Measurements from ENCODE around the gene ATOH1. TPM values are rescaled to one million over a fixed set of nuclear protein-coding genes. Genes with fewer than 3 reads are reported as not detected.

Gene ATOH1
- polyA plus RNA-seq, 2 of the 4 experiments (the other 2 are of a cell fraction): not detected

GRCh38 chr4:93791570-93792195, 36.9 kb upstream of the ATOH1 start (continued):
- no peak for TF ChIP-seq MAX (IDR thresholded peaks at IDR 0.05)

- CTCF ChIA-PET: interaction anchor here (1.0 kb wide), 1 partner anchor 11 kb away, joined by 3 read pairs; no protein-coding TSS in a partner anchor
- no peak for FAIRE-seq
These were observed 26.5 kb upstream of the ATOH1 start for GRCh38 chr4:93802045-93802444.

GRCh38 chr4:93809773-93810172, 18.8 kb upstream of the ATOH1 start:
- ChIA-PET CTCF (no interaction called here), POLR2A (no interaction called here)
- 77% methylated on average over 4 of the region's 4 CpGs for whole genome bisulfite sequencing (ENCODE audit: missing lambda C conversion rate)
- H3K4me3 ChIP-seq: no peak overlapping the region
- ATAC-seq: no peak
- no peaks in the 10 kb centered on the region for H3K4me1 ChIP-seq
- no peak overlapping the region for H3K4me2 ChIP-seq
- H3K27ac ChIP-seq: no peak overlapping the region
- no peaks in the 10 kb centered on the region for H3K9me3 ChIP-seq
- DNase-seq (ENCODE audit: low read depth in 1 of 2, low spot score in 1 of 2): no peak
- no peak for FAIRE-seq
- TF ChIP-seq MAX (IDR thresholded peaks at IDR 0.05) (no peak), GATA3 (IDR thresholded peaks at IDR 0.05; ENCODE audit: borderline replicate concordance) (no peak), HMGXB4 (CRISPR knock-in tag; IDR thresholded peaks at IDR 0.05; ENCODE audit: borderline replicate concordance) (no peak), NR3C1 (IDR thresholded peaks at IDR 0.05) (no peak), ZFP36 (IDR thresholded peaks at IDR 0.05; ENCODE audit: borderline replicate concordance, partially characterized antibody) (no peak), RAD21 (conservative IDR thresholded peaks at IDR 0.05 in 1 of 2, IDR thresholded peaks at IDR 0.05 in 1 of 2) (no peak), SREBF2 (IDR thresholded peaks at IDR 0.05) (no peak), PBX3 (IDR thresholded peaks at IDR 0.05) (no peak), ZNF302 (CRISPR knock-in tag; IDR thresholded peaks at IDR 0.05) (no peak), HDAC2 (IDR thresholded peaks at IDR 0.05) (no peak), HEYL (CRISPR knock-in tag; IDR thresholded peaks at IDR 0.05) (no peak)

More at GRCh38 chr4:93802045-93802444, 26.5 kb upstream of the ATOH1 start:
- H3K27ac ChIP-seq: no peak overlapping the region
- H3K4me2 ChIP-seq: no peak overlapping the region
- no peaks in the 10 kb centered on the region for H3K4me1 ChIP-seq
- ATAC-seq: no peak
- POLR2A ChIA-PET: no interaction called here
- no peak overlapping the region for H3K4me3 ChIP-seq
- no peak for DNase-seq (ENCODE audit: low read depth in 1 of 2, low spot score in 1 of 2)
- no peaks in the 10 kb centered on the region for H3K9me3 ChIP-seq
- no peak for TF ChIP-seq EHF (CRISPR knock-in tag; IDR thresholded peaks at IDR 0.05)
- no peak for TF ChIP-seq ELK1 (IDR thresholded peaks at IDR 0.05; ENCODE audit: low read depth, low read length)
- TF ChIP-seq JUN (IDR thresholded peaks at IDR 0.05): no peak
- TF ChIP-seq HEYL (CRISPR knock-in tag; IDR thresholded peaks at IDR 0.05): no peak
- TF ChIP-seq FOSB (CRISPR knock-in tag; IDR thresholded peaks at IDR 0.05): no peak
- TF ChIP-seq NPAS2 (CRISPR knock-in tag; IDR thresholded peaks at IDR 0.05; ENCODE audit: borderline replicate concordance): no peak
- TF ChIP-seq HOXB5 (CRISPR knock-in tag; IDR thresholded peaks at IDR 0.05): no peak
- no peak for TF ChIP-seq KDM1A (IDR thresholded peaks at IDR 0.05; ENCODE audit: low read depth)
- TF ChIP-seq RARB (CRISPR knock-in tag; IDR thresholded peaks at IDR 0.05): no peak
- no peak for TF ChIP-seq CEBPB (IDR thresholded peaks at IDR 0.05)
- no peak for TF ChIP-seq NFE2L2 (conservative IDR thresholded peaks at IDR 0.05; ENCODE audit: low read length)
- no peak for TF ChIP-seq MAZ (IDR thresholded peaks at IDR 0.05; ENCODE audit: borderline replicate concordance, low read depth, low read length)
- TF ChIP-seq ESRRA (IDR thresholded peaks at IDR 0.05; ENCODE audit: borderline replicate concordance, low read length): no peak
- no peak for TF ChIP-seq EHMT2 (IDR thresholded peaks at IDR 0.05; ENCODE audit: low read depth)
- no peak for TF ChIP-seq MYC (IDR thresholded peaks at IDR 0.05; ENCODE audit: borderline replicate concordance, low read length)
- no peak for TF ChIP-seq PHF8 (IDR thresholded peaks at IDR 0.05; ENCODE audit: borderline replicate concordance, low read depth)
- TF ChIP-seq REST (IDR thresholded peaks at IDR 0.05): no peak
- no peak for TF ChIP-seq ZFP36 (IDR thresholded peaks at IDR 0.05; ENCODE audit: borderline replicate concordance, partially characterized antibody)
- no peak for TF ChIP-seq HOXB13 (CRISPR knock-in tag; IDR thresholded peaks at IDR 0.05; ENCODE audit: low read depth)
- no peak for TF ChIP-seq NR3C1 (IDR thresholded peaks at IDR 0.05)
- WGBS (ENCODE audit: missing lambda C conversion rate): 19% methylated on average over 4 of the region's 4 CpGs
